Measurements from ENCODE around the gene KIF20A.
A peak's percentile ranks its signal among the peaks of the same experiment; 100 is the strongest.
"Not testable (repeated sequence)": the region's sequence is repeated elsewhere in the genome, so short reads cannot be mapped to it uniquely, and the experiment has no call there.

KIF20A gene

DNA sequence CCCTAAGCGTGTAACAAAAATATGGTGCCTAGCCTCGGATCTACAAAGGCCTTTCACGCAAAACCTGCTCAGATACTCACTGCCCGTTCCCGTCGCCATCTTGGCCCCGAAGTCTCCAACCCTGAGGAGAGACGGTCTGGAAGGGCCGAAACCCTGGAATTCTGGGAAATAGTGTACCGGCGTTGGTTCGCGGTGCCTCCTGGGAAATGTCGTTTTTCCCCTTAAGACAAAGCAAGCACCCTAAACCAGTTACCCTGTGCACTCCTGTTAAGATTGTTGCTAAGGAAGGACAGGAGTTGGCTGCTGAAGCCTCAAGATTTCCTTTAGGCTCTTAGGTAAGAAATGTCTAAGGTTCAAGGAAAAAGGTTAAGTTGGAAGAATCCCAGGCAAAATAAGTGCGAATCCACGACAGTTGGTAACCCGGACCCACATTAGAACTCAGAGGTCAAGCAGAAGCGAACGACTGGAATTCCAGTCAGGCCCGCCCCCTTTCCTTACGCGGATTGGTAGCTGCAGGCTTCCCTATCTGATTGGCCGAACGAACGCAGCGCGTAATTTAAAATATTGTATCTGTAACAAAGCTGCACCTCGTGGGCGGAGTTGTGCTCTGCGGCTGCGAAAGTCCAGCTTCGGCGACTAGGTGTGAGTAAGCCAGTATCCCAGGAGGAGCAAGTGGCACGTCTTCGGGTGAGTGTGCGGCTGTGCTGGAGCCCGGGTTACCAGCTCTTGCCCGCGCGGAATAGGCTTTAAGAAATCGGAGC, at the start of gene KIF20A, which contains the start of gene BRD8:
Gene KIF20A, plus strand, starts transcription at position 597 of the 761 bp plus-strand sequence. CDS start 569 bp downstream, outside the sequence.
Gene BRD8, minus strand, starts transcription at position 115 of the 761 bp plus-strand sequence. Its CDS starts 16 bp downstream, at position 99.
- DNase-seq = peak; percentile 91

DNA sequence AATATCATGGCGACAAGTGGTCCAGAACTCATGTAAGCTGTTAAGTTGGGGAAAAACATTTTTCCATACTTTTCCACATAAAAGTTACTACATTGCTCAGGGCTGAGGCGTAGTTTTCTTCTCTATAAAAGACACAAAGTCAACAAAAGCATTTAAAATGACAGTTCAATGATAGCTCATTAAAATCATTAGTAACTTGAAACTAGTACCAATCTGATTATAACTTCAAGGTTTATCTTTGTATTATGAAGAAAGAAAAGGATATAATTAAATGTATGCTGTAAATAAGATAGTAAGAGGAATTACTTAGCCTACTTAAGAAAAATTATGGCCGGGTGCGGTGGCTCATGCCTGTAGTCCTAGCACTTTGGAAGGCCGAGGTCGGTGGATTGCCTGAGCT, 49.6 kb upstream of the KIF20A start:
- DNase-seq = no peak

- DNase-seq = no peak
These were observed 46.4 kb upstream of the KIF20A start for GRCh38 chr5:138132543-138132942.

DNA sequence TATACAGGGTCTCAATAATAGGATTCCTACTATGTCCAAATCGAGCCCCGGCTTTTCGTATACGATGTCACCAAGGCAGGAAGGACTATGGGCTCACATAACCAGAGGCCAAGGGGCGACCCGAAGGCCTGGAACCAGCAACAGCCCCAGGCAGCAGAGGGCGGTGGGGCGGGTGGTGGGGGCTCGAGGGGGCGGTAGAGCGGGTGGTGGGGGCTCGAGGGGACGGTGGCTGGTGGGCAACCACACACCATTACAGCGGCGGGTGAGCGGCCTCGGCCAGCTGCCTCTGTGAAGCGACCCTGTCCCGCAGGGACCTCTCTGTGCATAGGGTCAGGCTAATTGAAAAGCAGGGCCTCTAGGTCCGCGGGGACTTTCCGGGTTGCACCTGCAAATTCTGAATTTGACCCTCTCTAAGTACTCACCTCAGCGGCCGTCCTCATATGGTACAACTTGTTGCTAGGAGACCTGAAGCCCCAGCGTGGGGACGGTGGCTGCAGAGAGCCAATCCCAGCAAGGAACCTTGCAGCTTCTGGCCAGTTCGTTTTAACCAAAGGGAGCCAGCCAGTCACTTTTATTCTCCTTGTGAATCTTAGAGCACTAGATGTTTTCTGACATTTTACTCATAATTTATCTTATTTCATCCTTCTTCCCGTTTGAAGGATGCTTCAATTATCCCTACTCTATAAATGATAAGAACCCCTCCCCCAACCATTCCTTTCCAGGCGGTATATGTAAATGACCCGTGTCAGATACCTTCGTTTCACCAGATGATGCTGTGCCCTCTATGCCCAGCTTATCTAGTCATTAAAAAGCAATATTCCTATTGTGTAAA, 39.7 kb upstream of the KIF20A start, which contains the start of gene NME5:
Gene NME5, minus strand, starts transcription at position 480 of the 832 bp plus-strand sequence. CDS start 648 bp downstream, outside the sequence.
- no peak for DNase-seq

GRCh38 chr5:138139781-138140090, 39.2 kb upstream of the KIF20A start:
- DNase-seq = no peak

DNA sequence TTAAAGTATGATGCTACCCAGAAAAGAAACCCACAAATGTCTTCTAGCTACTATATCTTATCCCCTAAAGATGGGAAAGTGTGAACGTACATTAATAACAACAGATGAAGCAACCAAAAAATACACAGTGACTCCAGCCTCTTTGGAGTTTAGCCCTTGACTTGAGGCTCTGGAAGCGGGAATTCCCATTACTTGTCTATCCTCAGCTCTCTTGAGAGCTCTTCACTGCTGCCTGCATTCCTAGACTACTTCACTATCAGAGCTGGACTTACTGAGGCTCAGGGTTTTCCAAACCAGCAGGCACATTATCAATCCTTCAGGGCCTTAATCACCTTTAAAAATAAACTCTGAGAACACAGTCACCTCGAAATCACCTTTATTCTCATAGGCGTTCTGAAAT, 38.6 kb upstream of the KIF20A start:
- no peak for DNase-seq

DNA sequence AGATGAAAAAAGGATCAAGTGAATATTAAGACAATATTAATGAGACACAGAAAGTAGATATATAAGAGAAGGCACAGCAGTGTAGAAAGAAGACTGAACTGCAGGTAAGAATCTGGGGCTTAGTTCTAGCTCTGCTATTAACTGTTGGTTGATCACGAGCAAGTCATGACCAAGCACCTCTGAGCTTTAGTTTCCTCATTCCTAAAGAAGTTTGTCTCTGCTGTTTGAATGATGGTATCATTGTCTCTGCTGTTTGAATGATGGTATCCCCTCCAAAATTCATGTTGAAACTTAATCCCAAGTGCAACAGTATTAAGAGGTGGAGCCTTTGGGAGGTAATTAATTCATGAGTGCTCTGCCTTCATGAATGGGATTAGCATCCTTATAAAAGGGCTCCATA, 37.2 kb upstream of the KIF20A start:
- no peak for DNase-seq

- DNase-seq = not testable (repeated sequence)
These were observed 35.3 kb upstream of the KIF20A start for GRCh38 chr5:138143578-138143977.

DNA sequence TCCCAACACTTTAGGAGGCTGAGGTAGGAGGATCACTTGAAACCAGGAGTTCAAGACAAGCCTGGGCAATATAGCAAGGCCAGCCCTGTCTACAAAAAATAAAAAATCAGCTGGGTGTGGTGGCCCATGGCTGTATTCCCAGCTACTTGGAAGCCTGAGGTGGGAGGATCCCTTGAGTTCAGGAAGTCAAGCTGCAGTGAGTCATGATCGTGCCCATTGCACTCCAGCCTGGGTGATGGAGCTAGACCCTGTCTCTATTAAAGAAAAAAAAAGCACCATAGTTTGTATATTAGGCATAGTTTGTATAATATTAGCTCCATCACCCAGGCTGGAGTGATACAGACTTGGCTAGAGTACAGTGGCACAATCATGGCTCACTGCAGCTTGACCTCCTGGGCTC, 30.1 kb upstream of the KIF20A start:
- no peak for DNase-seq

DNA sequence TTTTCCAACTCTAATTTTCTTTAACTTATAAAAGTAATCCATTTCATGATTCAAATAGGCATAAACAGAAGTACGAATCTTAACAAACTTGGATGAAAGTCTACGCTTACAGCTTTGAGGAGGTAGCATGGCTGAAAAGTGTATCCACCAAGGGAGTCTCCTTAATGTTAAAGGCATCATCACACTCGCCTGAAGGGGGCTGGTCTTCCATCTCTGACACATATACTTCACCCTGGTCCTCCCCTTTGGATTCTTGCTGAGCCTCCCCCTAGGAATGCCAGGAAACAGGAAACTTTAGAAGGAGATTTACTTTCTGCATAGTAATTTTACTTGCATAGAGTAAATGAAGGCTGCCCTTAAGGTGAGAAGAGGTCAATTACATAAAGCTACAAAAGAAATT, 29.4 kb upstream of the KIF20A start:
- DNase-seq = no peak

- DNase-seq = not testable (repeated sequence)
These were observed 22.9 kb upstream of the KIF20A start for GRCh38 chr5:138155977-138156376.

DNA sequence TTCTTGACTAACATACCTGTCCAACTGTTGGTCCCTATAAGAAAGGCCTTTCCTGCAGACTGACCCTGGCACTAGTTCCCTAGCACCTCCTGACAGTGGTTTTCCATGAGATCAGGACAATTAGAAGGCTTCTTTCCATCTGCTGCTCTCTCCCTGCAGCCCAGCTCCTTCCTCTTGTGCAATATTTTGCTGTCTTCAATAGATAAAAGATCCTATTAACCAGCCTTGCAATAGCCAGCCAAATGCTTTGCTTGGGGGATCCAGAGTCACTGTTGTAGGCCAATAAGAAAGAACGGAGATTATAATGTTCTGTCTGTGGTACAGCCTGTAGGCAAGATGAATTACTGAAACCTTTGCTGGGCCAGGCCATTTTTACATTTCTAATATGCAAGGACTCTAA, 21.3 kb upstream of the KIF20A start:
- no peak for DNase-seq

DNA sequence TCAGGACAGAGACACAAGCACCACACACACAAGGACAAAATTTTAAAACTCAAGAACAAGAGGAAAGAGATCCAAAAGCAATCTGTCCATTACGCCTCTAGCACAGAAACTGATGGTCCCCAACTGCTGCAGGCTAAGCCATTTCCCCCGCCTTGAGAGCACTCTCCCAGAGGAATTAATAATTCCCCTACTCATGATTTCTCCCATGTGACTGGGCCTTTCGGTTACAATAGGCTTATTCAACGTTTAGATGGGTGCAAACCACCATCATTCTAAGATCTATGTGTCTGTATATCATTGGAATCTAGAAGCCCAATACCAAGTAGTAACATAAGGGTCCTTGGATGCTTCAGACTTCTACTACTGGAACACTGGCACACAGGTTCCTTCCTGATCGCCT, 19.2 kb upstream of the KIF20A start:
- DNase-seq = no peak

DNA sequence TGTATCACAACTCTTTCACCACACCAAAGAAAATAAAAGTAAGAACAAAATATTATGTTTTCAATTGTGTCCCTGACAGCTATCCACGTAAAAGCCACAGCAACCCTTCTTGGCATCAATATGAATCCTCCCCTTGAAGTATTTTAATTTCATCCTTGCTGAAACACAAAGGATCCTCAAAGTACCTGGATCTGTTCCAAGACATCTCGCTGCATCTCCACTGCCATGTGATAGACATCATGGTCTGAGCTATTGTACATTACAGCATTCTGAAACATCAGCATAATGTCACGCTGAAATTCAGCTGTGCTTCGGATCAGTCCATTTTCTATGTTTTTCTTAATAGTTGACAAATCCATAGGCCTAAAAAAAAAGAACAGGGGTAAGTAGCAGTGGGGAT, 18.2 kb upstream of the KIF20A start:
- DNase-seq = no peak

DNA sequence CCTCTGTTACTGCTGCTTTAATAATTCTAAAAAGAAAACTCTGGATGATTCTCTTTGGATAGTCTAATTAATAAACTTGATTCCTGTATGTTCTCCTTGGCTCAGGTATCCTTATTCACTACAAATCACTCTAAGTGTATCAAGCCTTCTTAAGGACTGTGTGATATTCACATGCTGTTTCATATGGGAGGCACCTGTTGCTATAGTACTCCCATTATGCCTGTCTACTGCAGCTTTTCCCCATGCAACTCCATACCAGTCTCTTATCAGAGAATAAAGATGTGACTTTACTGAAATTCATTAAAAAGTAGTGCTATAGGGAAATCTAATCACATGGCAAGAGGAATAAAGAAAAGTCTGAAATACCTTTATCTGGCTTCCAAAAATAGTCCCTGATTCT, 15.2 kb upstream of the KIF20A start:
- no peak for DNase-seq

DNA sequence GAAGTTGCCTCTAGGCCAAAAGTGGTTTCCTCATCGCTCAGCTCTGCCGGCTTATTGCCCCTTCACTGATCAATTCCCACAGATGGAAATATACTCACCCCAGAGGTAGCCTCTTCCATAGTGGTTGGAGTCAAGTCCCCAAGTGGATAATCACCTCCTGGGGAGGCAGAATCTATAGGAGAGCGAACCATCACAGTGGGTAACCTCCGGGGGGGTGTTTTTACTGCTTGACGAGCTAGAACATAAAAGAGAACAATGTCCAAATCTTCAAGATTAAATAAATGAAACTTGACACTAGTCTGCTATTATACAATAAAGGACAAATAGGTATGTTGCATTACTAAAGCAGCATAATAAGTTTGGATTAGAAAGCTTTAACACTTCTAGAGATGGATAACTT, 9.8 kb upstream of the KIF20A start:
- no peak for DNase-seq

DNA sequence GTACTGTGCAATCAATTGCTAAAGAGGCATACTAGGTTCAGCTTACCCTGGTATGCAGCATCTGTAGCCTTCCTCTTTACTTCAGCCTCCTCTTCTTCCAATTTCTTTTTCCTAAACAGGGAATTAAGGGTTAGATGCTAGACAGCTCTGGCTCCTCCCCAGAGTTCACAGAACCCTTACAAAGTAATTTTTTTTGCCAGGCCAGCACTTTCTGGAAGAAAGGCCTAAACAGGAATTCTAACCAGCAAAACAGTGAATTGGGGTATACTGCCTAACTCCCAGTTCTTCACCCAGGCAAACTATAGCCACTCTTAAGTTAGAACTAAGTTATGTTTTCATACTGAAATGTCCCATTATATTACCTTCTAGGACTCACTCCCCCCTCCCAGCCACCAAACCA, 8.6 kb upstream of the KIF20A start:
- no peak for DNase-seq

- DNase-seq = no peak
These were observed 884 bp upstream of the KIF20A start for GRCh38 chr5:138177941-138178515.

- DNase-seq = no peak
These were observed 455 bp downstream of the KIF20A start for GRCh38 chr5:138179277-138179857.

DNA sequence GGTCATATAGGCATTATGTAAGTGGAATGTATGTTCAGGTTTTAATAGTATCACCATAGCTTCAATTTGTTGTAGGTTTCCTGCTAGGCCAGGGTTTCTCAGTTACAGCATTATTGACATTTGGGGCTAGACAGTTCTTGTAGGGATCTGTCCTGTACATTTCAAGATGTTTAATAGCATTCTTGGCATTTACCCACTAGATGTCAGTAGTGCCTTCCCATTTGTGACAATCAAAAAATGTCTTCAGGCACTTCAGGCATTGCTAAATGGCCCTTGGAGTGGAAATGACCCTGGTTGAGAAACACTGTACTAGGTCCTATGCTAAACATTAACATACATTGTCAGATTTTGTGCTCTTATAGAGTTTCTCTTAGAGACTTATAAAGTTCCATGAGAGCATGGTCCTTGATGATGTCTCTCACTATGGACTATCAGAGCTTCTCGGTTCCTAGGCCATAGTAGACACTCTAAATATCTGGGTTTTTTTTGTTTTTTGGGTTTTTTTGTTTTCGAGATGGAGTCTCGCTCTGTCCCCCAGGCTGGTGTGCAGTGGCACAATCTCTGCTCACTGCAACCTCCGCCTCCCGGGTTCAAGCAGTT, 1.4 kb downstream of the KIF20A start:
- DNase-seq = no peak

- no peak for DNase-seq
These were observed 1.9 kb downstream of the KIF20A start for GRCh38 chr5:138180841-138181240.

GRCh38 chr5:138182808-138183207, 3.9 kb downstream of the KIF20A start:
- DNase-seq = no peak

GRCh38 chr5:138186002-138186447, 7.1 kb downstream of the KIF20A start:
- DNase-seq = no peak
